HepG2 (cell line): ENCODE measurements around the gene BMPR2. TPM values are rescaled to one million over a fixed set of nuclear protein-coding genes. Genes with fewer than 3 reads are reported as not detected.

ENCODE experiments used
- ATAC-seq: fragments of 200-7000 bp; cut with Tn5 transposase; 3 replicates; pipeline ENCODE4 v1.9.1; 2020; ENCODE audit warnings: mild to moderate bottlenecking, moderate library complexity
- BruUV-seq: library from RNA; stranded (reverse); fragments of 400-500 nt; replicated peaks from 2 replicates; lab custom pipeline; 2021; lab: Mats Ljungman, UMichigan
- CTCF ChIA-PET: fragments of 300-600 bp; formaldehyde crosslinking; extraction: SDS; loops from one replicate; lab custom pipeline; 2021; ENCODE audit warnings: low total read pairs, inconsistent platforms, low intra/inter-chr PET ratio; lab: Yijun Ruan, JAX
- POLR2A ChIA-PET: fragments of 350-600 bp; sonication (Branson Sonifier 250); formaldehyde crosslinking; loops from one replicate; lab custom pipeline; 2020; ENCODE audit warnings: antibody characterized with exemption, inconsistent platforms; lab: Yijun Ruan, JAX
- DNase-seq: peaks from one replicate; pipeline ENCODE4 v3.0.0-alpha.2; 2015; ENCODE audit warnings: low spot score
- FAIRE-seq: peaks from 3 replicates; lab custom pipeline; 2011; peaks lifted over from hg19 to GRCh38; lab: Jason Lieb, UNC
- H2AFZ ChIP-seq: one replicate; pipeline ENCODE4 v1.6.1; 2011; ENCODE audit warnings: low read length, inconsistent platforms
- H3K27ac ChIP-seq: fragments of 300-600 bp; 3 replicates; pipeline ENCODE4 v1.8.0; 2011; ENCODE audit warnings: mixed run types, mild to moderate bottlenecking, mixed read lengths, low read length, inconsistent platforms; ENCODE audit not compliant: insufficient read depth; ENCODE audit errors: extremely low read length
- H3K27me3 ChIP-seq, 2 experiments: fragments of 200-600 bp in 1 of 2; 2 replicates in 1 of 2; 3 replicates in 1 of 2; pipeline versions ENCODE4 v1.6.0 to v1.8.0; 2011; ENCODE audit warnings: low read length in 2 of 2, mild to moderate bottlenecking in 2 of 2, moderate library complexity in 2 of 2, inconsistent platforms in 1 of 2; ENCODE audit not compliant: insufficient read depth in 2 of 2, control insufficient read depth in 1 of 2
- H3K36me3 ChIP-seq, 2 experiments: fragments of 200-600 bp in 1 of 2; replicated peaks in 1 of 2; 2 replicates in 1 of 2; 3 replicates in 1 of 2; pipeline versions ENCODE4 v1.5.1 to v1.8.0; 2011; ENCODE audit warnings: low read length in 2 of 2, inconsistent platforms in 1 of 2; ENCODE audit not compliant: insufficient read depth in 2 of 2, control insufficient read depth in 1 of 2
- H3K4me1 ChIP-seq: 2 replicates; pipeline ENCODE4 v1.5.1; 2012; ENCODE audit warnings: low read length, inconsistent platforms; ENCODE audit not compliant: insufficient read depth
- H3K4me2 ChIP-seq: 2 replicates; pipeline ENCODE4 v1.6.0; 2011; ENCODE audit warnings: low read depth, low read length, inconsistent platforms
- H3K4me3 ChIP-seq, 3 experiments: fragments of 200-600 bp in 1 of 3; sonication (generic), shearing (Covaris generic) in 1 of 3; replicated peaks in 1 of 3; 2 replicates each; pipeline ENCODE4 v1.5.1; 2011 to 2016; ENCODE audit warnings: low read length in 3 of 3, inconsistent platforms in 2 of 3, low read depth in 2 of 3, mild to moderate bottlenecking in 2 of 3, control low read depth in 1 of 3, mixed read lengths in 1 of 3; ENCODE audit not compliant: insufficient read depth in 1 of 3
- H3K79me2 ChIP-seq: one replicate; pipeline ENCODE4 v1.6.1; 2011; ENCODE audit warnings: low read length, inconsistent platforms; ENCODE audit not compliant: insufficient read depth
- H3K9ac ChIP-seq: 2 replicates; pipeline ENCODE4 v1.6.0; 2011; ENCODE audit warnings: mild to moderate bottlenecking, low read depth, low read length, inconsistent platforms; ENCODE audit not compliant: insufficient read depth
- H3K9me3 ChIP-seq: 2 replicates; pipeline ENCODE4 v1.5.1; 2012; ENCODE audit warnings: mild to moderate bottlenecking, low read length
- H4K20me1 ChIP-seq: 2 replicates; pipeline ENCODE4 v1.6.0; 2011; ENCODE audit warnings: inconsistent platforms, mild to moderate bottlenecking, low read length, moderate library complexity; ENCODE audit not compliant: insufficient read depth
- BCLAF1 ChIP-seq: fragments of 450-650 bp; IDR thresholded peaks from 2 replicates; pipeline ENCODE4 v1.6.1; 2017; ENCODE audit warnings: mild to moderate bottlenecking
- DRAP1 ChIP-seq: IDR thresholded peaks from 2 replicates; pipeline ENCODE4 v1.6.1; 2016; ENCODE audit warnings: missing genetic modification reagents, missing compliant biosample characterization
- PAX8 ChIP-seq: sonication (generic); formaldehyde crosslinking; IDR thresholded peaks from 2 replicates; pipeline ENCODE4 v1.8.0; 2022; ENCODE audit warnings: mild to moderate bottlenecking, missing genetic modification reagents, borderline replicate concordance
- TEAD2 ChIP-seq: sonication (generic); formaldehyde crosslinking; IDR thresholded peaks from 2 replicates; pipeline ENCODE4 v1.9.0; 2021; ENCODE audit warnings: missing genetic modification reagents
- ZBTB20 ChIP-seq: sonication (generic); formaldehyde crosslinking; IDR thresholded peaks from 2 replicates; pipeline ENCODE4 v1.8.1; 2023; ENCODE audit warnings: missing genetic modification reagents, low read depth, mild to moderate bottlenecking, borderline replicate concordance
- ZNF253 ChIP-seq: sonication (generic); formaldehyde crosslinking; IDR thresholded peaks from 2 replicates; pipeline ENCODE4 v1.8.0; 2022; ENCODE audit warnings: mild to moderate bottlenecking, missing genetic modification reagents, borderline replicate concordance
- ZNF282 ChIP-seq: fragments of 450-650 bp; IDR thresholded peaks from 2 replicates; pipeline ENCODE4 v1.6.1; 2018; ENCODE audit not compliant: partially characterized antibody
- ZNF512 ChIP-seq: sonication (generic); formaldehyde crosslinking; IDR thresholded peaks from 2 replicates; pipeline ENCODE4 v1.4.0; 2020; ENCODE audit warnings: mild to moderate bottlenecking, missing genetic modification reagents
- ZNF607 ChIP-seq: sonication (generic); formaldehyde crosslinking; IDR thresholded peaks from 2 replicates; pipeline ENCODE4 v1.5.1; 2020; ENCODE audit warnings: missing genetic modification reagents, mild to moderate bottlenecking, borderline replicate concordance
- ZNF639 ChIP-seq: conservative IDR thresholded peaks from 2 replicates; pipeline ENCODE4 v1.6.1; 2018; ENCODE audit warnings: missing genetic modification reagents
- ZNF7 ChIP-seq: IDR thresholded peaks from 2 replicates; pipeline ENCODE4 v1.6.1; 2016; ENCODE audit warnings: missing biosample characterization, missing genetic modification reagents
- WGBS: methylation state at CpG from one replicate; pipeline ENCODE4 v1.1.6; 2017; ENCODE audit warnings: low lambda C conversion rate; 5-methylcytosine and 5-hydroxymethylcytosine counted together
- in situ Hi-C: cut with HindIII; loops from 2 replicates; pipeline ENCODE4 v1.10.0; 2017; ENCODE audit warnings: low pct_unique_long_range_greater_than_20kb; ENCODE audit not compliant: extremely low pct_ligation_motif_present
- intact Hi-C: fragments of 100-400 bp; cut with micrococcal nuclease; formaldehyde crosslinking; loops from one replicate; pipeline ENCODE4 v1.10.0; 2022; ENCODE audit not compliant: unreplicated experiment
- polyA plus RNA-seq, 8 experiments: library from polyadenylated mRNA; depleted of rRNA in 3 of 8; stranded (reverse) in 7 of 8; unstranded in 1 of 8; fragments of >200 nt; fragmentation: Illumina TruSeq in 4 of 8; extraction: Trizol in 4 of 8; gene quantifications; 2 replicates each; pipeline versions ENCODE4 v1.2.1 to v1.2.3, GENCODE V29; 2011 to 2016; ENCODE audit warnings: low read depth in 4 of 8, missing spikeins in 1 of 8, mixed read lengths in 1 of 8; ENCODE audit not compliant: insufficient read depth in 1 of 8
- total RNA-seq, 5 experiments: library from RNA; depleted of rRNA; stranded (reverse); fragments of >200 nt; fragmentation: Illumina TruSeq; extraction: Trizol; gene quantifications; 2 replicates each; pipeline ENCODE4 v1.2.3, GENCODE V29; 2016; ENCODE audit warnings: low read depth in 1 of 5

Gene BMPR2
- total and polyA plus RNA-seq, 2 of the 13 experiments (the other 11 are each of a cell fraction or from before 2014, with no cell fraction given) = 5.5 to 10.3 TPM

- 42% methylated on average over 3 of the region's 3 CpGs for WGBS
- FAIRE-seq (no peak), DNase-seq (no peak), ATAC-seq (no peak)
- peaks cover 0 to 9% of the 10 kb centered on the region in 2 experiments; a peak in 2 of 5 replicates for H3K27me3 ChIP-seq
- TF ChIP-seq ZNF512 (CRISPR knock-in tag) (no peak), ZNF607 (CRISPR knock-in tag) (no peak), ZNF7 (CRISPR knock-in tag) (peak; percentile 65; the same call in 1 of the 2 replicates)
- in situ Hi-C loops (no loop called here), intact Hi-C loops (no loop called here)
- no peak overlapping the region for H2AFZ ChIP-seq
- no peaks in the 10 kb centered on the region for H3K36me3 ChIP-seq
- H4K20me1 ChIP-seq = no peaks in the 10 kb centered on the region
- 0 out of 2 replicates have a peak, but pooled peaks cover 8% of the 10 kb centered on the region for H3K4me1 ChIP-seq
- H3K4me2 ChIP-seq = no peak overlapping the region
- no peaks in the 10 kb centered on the region for H3K9me3 ChIP-seq
- CTCF ChIA-PET = no interaction called here
- no peak overlapping the region for H3K9ac ChIP-seq
- H3K27ac ChIP-seq = no peak overlapping the region
- POLR2A ChIA-PET = no interaction called here
- no peak overlapping the region for H3K4me3 ChIP-seq
- BruUV-seq = no TSS peak
- no peaks in the 10 kb centered on the region for H3K79me2 ChIP-seq
Measured at GRCh38 chr2:202609381-202610145, 233.4 kb downstream of the BMPR2 start.

GRCh38 chr2:202610380-202610779 lies 234.3 kb downstream of the BMPR2 start:
- peaks cover 0 to 9% of the 10 kb centered on the region in 2 experiments; a peak in 2 of 5 replicates for H3K27me3 ChIP-seq
- CTCF ChIA-PET = no interaction called here
- TF ChIP-seq ZNF282 (no peak), ZNF253 (no peak), BCLAF1 (no peak), ZNF639 (no peak), TEAD2 (CRISPR knock-in tag) (no peak), ZBTB20 (CRISPR knock-in tag) (no peak), PAX8 (no peak), DRAP1 (CRISPR knock-in tag) (no peak)

More at GRCh38 chr2:202610380-202610779, 234.3 kb downstream of the BMPR2 start:
- H3K9ac ChIP-seq = no peak overlapping the region
- no peaks in the 10 kb centered on the region for H3K9me3 ChIP-seq
- in situ Hi-C loops (no loop called here), intact Hi-C loops (no loop called here)
- no peak overlapping the region for H2AFZ ChIP-seq
- 46% methylated on average over 5 of the region's 5 CpGs for WGBS
- no peak overlapping the region for H3K4me3 ChIP-seq
- H3K36me3 ChIP-seq = no peaks in the 10 kb centered on the region
- BruUV-seq = no TSS peak
- DNase-seq (no peak), FAIRE-seq (no peak), ATAC-seq (no peak)
- H3K4me1 ChIP-seq = 0 out of 2 replicates have a peak, but pooled peaks cover 8% of the 10 kb centered on the region
- no peak overlapping the region for H3K4me2 ChIP-seq
- H3K27ac ChIP-seq = no peak overlapping the region
- H4K20me1 ChIP-seq = no peaks in the 10 kb centered on the region
- H3K79me2 ChIP-seq = no peaks in the 10 kb centered on the region
- POLR2A ChIA-PET = no interaction called here
